HS-5 (cell line): ENCODE results near the gene ZNF672.

Experiments used
- DNase-seq: peaks from one replicate; pipeline ENCODE4 v3.0.0-alpha.2; 2012; ENCODE audit warnings: low read depth

The ZNF672 gene

DNA sequence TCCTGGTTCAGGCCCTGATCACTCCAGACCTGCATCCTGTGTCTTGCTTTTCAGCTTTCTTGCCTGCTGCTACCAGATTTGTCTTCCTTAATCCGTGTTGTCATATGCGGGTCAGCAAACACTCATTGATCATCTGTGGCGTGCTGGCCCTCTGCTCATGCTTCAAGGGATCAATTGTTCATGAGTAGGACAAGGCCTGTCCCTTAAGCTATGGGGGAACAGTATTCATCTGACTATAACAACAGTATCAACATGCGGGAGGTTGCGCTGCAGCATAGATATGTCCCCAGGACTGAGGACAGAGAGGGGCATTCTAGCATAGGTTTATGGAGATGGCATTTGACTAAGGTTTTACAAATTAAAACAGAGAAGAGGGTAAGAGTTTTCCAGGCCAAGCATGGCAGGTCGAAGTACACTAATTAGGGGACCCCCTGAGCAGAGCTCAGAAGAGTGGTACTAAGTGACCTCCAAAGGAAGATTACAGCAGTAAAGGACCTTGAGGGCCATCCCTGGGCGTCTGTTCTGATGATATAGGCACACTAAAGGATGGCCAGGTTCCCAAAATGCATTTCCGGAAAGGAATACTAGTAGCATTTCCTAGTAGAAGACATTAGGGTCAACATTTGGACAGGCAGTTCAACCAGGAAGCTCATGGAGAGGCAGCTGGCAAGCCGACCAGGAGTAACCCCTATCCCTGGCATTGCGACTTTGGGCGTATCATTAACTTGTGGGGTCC, 811 bp upstream of the ZNF672 start:
- DNase-seq: no peak

DNA sequence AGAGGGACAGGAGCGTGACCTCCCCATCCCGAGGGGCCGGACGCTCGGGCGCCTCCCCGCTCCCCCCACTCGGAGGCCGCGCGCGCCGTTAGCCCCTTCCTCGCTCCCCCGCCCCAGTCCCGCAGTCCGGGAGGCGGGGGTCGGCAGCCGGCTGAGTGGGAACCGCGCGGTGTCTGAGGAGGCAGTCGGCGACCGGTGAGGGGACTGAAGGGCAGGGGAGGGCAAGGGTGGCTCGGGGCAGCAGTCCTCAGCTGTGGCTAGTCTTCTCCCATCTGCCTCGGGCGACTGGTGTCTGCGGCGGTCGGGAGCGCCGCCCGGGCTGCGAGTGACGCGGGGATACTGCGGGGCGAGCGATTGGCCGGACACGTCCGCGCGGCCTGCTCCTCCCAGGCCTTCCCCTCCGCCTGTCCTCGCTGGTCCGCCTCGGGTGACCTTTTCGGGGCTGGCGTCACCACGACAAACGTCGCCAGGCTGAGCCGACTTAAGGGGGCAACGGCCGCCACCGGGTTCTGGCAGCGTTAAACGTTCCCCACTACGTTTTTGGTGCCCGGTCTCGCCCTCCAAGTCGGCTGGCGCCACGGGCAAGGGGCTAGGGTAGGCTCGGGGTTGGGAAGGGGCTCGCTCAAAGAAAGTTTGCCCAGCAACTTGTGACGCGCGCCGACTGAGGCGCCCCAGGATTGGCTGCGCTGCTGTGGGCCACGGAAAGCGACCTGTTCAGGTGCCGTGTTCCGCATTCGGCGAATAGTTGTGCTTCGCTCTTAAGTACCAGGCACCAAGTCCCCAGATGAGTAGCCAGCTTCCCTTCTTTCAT, 538 bp downstream of the ZNF672 start:
- no peak for DNase-seq

DNA sequence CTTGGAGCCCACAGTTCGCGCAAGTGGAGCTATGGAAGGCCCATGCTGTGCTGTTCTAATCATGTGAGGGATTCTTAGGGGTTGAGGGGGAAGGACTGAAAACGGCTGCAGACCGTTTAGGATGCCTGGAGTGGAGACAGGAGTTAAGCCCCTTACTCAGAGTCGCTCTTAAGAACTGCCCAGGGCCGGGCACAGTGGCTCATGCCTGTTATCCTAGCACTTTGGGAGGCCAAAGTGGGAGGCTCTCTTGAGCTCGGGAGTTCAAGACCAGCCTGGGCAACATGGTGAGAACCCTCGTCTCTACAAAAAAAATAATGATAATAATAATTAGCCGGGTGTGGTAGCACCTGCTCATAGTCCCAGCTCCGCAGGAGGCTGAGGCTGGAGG, 1.1 kb downstream of the ZNF672 start:
- no peak for DNase-seq

DNA sequence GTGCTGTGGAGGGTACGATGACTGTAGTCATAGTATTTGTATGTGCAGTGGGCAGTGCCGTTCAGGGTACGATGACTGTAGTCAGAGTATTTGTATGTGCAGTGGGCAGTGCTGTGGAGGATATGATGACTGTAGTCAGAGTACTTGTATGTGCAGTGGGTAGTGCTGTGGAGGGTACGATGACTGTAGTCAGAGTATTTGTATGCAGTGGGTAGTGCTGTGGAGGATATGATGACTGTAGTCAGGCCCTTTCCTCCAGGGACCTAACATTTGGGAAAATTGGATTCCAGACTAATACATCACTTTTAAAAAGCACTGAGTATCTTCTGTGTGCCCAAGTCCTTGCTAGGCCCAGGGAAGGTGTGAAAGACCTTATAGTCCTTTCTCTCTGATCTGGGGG, 2.9 kb downstream of the ZNF672 start:
- DNase-seq: no peak

DNA sequence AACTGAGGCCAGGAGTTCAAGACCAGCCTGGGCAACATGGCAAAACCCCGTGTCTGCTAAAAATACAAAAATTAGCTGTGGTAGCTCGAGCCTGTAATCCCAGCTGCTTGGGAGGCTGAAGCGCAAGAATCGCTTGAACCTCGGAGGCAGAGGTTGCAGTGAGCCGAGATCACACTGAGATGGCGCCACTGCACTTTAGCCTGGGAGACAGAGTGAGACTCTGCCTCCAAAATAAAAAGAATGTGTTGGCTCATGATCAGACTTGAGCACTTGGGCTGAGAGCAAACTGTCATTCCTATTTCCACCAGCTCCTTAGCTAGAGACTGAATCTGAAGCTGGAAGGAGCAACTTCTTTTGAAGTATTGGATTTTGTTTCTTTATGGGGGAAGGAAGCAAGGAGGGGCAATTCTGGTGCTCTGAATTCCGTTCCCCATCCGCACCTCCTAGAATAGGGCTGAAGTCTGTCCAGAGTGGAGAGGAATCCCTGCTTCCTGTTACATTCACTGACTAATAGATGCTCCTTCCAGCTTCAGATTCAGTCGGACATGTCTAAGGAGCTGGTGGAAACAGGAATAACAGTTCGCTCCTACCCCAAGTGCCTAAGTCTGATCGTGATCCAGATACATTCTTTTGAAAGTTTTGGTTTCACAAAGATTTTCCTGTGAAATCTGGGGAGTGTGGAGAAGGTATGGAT, 3.8 kb downstream of the ZNF672 start:
- DNase-seq: no peak

DNA sequence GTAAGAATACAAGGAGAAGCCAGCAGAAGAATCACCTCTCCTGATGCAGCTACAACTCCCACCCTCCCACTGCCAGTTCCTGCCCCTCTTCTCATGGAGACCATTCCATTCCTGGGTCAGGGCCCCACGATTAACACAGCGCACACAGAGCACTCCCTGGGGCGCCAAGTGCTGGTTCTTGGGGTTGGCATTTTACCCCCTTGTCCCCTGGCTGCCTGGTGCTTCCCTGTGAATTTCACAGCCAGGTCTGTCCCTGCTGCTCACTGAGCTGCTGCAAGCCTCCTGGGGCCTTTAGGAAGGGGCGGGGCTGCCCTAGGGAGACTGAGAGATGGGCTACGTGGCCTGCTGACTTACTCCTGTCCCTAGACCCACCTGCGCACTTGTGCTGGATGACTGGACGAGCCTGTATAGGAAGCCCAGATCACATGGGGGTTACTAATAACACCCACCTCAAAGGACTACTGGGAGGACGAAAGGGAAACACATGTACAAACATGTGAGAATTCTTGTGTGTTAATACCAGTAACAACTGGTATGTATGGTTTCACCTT, 4.8 kb downstream of the ZNF672 start:
- DNase-seq: no peak

DNA sequence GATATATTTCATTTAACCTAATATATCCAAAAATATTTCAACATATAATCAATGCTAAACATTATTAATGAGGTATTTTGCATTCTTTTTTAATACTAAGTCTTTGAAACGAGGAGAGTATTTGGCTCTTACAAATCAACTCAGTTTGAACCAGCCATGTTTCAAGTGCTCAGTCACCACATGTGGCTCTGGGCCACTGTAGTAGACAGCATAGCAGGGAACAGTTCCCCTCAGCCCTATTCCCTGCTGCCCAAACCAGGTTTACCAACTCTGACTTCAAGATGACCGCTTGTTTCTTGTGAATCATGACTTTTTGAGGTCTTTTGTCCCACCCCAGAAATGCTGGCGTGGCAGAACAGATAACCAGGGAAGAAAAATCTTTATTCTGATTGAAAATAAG, 5.7 kb downstream of the ZNF672 start:
- DNase-seq: no peak

DNA sequence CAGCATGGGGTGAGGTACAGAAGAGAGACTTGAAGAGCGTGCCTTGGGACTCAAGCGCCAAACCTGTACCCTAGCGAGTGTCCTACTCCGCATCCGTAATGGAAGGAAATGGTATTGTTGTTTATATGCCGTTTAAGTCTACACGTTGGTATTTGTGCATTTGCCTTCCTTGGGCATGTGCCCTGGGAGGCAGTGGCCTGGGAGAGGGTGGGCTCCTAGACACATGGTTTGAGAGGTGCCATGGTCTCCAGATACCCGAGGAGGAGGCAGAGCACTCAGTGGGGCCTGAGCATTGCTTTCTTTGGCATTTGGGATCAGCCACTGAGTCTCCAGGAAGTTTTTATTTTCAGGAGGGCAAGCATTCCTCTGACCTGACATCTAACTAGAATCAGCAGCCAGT, 6.5 kb downstream of the ZNF672 start:
- no peak for DNase-seq

DNA sequence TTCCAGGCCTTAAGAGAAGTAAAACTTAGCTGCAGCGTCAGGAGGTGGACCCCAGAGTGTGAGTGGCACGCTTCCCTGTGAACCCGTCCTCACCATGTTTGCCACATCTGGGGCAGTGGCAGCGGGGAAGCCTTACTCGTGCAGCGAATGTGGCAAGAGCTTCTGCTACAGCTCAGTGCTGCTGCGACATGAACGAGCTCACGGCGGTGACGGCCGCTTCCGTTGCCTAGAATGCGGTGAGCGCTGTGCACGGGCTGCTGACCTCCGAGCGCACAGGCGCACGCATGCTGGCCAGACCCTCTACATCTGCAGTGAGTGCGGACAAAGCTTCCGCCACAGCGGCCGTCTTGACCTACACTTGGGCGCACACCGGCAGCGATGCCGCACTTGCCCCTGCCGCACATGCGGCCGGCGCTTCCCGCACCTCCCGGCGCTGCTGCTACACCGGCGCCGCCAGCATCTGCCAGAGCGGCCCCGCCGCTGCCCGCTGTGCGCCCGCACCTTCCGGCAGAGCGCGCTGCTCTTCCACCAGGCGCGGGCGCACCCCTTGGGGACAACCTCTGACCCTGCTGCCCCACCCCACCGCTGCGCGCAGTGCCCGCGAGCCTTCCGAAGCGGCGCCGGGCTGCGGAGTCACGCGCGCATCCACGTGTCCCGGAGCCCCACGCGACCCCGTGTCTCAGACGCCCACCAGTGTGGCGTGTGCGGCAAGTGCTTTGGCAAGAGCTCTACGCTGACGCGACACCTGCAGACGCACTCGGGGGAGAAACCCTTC, 9.3 kb downstream of the ZNF672 start:
- no peak for DNase-seq

DNA sequence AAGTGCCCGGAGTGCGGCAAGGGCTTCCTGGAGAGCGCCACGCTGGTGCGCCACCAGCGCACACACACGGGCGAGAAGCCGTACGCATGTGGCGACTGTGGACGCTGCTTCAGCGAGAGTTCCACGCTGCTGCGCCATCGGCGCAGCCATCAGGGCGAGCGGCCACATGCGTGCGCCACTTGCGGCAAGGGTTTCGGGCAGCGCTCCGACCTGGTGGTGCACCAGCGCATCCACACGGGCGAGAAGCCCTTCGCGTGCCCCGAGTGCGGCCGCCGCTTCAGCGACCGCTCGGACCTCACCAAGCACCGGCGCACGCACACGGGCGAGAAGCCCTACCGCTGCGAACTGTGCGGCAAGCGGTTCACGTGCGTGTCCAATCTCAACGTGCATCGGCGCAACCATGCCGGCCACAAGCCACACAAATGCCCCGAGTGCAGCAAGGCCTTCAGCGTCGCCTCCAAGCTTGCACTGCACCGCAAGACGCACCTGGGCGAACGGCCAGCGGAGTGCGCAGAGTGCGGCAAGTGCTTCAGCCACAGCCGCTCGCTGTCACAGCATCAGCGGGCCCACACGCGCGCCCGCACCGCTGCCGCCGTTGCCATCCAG, 10.0 kb downstream of the ZNF672 start:
- no peak for DNase-seq

DNA sequence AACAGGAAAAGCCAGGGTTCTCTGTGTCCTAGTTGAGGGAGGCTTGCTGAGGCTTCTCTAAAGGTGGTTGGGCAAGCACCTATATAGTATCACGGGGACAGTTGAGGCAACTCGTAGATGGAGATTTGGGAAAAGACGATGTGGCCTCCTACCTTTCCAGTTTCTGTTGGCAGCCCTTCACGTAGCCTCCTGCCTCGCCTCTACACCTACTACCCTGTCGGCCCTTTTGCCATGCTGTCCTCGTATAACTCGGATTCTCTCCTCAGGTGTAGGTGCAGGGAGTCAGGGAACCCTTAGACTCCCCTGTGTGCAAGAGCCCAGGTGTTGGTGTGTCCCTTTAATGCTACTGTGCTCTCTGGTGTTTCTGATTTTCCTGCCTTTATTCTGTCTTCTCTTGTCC, 10.6 kb downstream of the ZNF672 start:
- DNase-seq: no peak

DNA sequence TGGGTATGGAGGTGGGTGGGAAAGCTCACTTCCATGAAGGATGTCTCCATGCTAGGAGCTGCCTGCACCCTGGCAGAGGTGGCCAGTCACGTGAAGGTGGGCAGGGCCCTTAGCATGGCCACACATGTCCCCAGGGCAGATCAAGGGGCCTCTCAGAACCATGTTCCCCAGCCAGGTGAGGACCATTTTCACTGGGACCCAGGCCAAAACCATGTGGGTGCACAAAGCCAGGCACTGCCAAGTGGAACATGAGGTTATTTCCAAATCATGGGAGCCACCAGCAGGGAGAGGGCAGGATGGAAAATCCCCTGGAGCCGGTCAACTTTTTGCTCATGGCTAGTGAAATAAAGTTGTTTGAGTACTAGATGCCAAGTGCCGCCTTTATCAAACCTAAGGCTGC, 11.1 kb downstream of the ZNF672 start:
- no peak for DNase-seq

DNA sequence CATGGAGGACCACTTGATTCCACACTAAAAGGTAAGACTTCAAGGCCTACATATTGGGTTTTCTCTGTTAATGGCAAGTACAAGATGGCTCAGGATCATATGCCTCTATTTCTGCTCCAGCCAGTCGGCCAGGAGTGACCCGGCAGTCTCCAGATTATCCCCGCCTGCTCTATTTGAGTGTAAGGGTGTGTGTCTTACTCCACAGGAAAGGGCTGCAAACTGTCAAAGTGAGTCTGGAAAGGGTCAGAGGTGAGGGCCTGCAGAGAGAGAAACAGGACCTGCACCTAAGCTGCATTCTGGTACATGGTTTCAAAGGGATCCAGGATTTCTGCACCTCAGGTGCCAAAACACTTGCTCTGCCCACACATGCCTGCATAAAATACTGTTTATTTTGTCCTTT, 11.6 kb downstream of the ZNF672 start:
- DNase-seq: no peak

DNA sequence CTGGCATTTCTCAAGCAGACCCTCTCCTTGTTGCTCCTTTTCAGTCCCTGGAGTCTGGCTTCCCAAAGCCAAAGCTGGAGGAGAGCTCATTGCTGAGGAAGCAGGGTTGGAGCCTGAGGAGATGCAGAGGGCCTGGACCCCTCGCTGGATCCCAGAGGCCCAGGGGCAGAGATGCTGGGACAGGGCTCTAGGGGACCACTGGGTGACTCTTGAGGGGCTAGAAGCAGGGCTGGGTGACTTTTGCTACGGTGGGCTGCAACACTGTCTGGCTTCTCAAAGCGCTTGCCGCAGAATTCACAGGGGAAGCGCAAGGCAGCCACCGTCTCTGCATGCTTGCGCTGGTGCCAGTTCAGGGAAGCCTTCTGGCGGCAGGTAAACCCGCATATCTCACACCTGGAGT, 12.1 kb downstream of the ZNF672 start:
- no peak for DNase-seq

DNA sequence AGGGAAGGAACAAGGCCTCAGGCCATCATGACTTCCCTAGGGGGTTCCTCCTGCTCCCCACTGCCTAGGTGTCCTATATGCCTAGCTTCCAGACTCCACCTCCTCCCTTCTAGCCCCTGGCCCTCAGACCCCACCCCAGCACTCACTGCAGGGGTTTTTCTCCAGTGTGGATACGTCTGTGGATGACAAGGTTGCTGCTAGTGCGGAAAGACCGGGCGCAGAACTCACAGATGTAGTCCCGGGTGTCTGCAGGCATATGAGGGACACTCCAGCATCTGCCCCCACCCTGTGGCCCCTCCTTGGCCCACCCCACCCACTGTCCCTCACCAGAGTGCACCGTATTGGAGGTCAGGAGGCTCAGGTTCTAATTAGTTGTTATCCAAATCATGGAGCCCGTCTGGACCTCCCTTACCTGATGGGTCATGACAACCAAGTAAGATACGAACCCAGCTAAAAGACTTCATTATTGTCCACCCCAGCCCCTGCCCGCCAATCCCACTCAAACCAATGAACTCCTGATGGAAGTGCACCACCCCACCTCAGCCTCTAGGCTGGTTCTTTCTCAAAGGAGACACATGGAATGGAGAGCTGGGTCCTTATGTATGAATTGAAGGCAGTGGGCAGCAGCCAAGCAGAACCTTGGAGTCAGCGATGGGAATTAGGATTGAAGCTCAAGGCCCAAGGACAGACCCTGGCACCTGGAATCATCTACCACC, 12.7 kb downstream of the ZNF672 start:
- DNase-seq: no peak

DNA sequence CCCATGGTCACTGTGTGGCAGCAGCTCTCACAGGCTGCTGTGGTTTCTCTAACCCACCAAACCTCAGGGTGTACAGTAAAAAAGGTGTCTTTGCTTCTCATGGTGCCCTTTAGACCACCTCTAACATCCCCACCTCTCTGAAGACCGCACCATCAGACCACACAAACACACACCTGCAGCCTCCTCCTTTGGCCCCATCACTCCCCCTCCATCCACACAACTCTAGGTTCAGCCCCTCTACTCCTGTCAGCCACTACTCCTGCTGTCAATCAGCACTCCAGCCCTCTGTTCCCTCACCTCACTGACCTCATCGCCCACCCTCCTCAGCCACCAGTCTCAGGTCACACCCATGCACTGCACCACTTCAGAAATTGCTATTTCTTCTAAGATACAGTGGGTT, 13.4 kb downstream of the ZNF672 start:
- DNase-seq: no peak

DNA sequence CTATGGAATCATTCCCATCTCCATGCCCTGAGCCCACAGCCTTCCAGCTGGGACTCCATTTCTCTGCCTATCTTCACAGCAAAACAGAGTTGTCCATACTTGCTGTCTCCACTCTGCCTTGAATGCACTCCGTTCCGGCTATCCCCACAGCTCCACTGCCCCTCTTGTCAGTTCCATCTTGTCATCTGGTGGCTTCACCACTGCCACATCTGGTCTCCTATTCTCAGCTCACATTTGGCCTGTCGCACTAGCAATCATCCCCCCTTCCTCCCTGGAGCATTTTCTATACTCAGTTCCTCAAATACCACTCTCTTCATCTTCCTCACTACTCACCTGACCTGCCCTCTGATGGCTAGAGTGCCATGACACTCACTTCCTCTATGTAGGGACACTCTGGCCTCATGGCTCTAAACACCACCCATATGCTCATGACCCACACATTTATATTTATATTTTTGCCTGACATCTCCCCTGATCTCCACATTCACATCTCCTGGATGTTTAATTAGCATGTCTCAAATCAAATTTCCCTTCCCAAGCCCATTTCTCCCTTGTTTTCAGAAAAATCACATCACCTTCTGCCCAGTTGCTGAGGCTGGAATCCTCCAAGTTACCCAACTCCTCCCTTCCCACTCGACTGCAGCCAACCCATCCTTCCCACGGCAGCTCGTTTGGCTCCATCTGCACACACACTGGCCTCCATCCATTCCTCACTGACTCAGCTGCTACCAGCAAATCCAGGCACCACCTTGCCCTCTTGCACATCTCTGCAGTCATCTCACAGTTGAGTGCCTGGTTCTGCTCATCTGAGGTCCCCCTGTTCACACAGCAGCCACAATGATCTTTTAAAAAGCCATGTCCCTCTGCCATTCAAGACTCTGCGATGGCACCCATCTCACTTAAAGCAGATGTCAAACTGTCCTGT, 14.7 kb downstream of the ZNF672 start:
- DNase-seq: no peak

DNA sequence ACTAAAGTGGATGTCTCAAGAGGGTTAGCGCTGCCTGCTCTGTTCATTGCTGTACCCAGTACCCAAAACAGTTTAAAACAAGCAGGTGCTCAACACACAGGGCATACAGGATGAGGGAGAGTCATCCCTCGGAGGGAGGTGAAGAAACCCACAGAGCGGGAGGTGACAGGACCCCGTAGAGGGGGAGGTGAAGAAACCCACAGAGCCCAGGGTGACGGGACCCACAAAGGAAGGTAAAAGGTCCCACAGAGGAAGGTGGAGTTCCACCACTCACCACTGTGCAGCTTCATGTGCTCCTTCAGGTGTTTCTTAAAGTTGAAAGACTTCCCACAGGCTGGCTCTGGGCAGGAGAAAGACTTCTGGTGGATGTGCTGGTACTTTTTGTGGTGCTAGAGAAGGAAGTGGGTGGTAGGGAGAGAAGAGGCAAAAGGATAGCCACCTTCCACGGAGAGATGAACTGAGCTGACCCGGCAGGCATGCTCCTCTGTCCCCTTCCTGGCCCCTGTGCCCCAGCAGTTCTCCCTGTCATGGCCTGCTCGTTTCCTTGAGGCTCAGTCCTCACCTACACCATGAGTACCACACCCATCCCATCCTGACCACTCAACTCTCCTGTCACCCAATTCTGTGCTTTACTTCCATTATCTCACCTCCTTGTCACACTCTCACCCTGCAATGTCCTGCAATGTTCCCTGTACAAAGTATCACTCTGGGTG, 15.8 kb downstream of the ZNF672 start:
- DNase-seq: no peak

DNA sequence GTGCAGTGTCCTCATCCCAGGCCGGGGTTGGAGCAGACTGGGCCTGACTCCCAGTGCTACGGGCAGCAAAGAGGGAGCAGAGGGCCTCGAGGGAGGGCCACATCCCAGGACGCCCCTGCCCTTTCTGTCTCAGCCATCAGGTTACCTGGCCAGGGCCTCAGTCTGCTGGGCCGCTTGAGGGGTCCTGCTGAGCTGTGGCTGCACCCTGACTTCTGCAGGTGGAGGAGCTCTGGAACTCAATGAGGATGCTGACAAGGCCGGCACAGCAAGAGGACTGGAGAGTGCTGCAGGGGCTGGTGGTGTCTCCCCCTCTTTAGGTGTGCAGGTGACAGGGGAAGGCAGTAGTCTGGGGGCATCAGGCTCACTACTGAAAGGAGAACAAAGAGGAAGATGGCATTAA, 17.6 kb downstream of the ZNF672 start:
- DNase-seq: no peak
